HepG2 (cell line): ENCODE measurements around the gene STAP2. TPM values are rescaled to one million over a fixed set of nuclear protein-coding genes. Genes with fewer than 3 reads are reported as not detected.
A peak's percentile ranks its signal among the peaks of the same experiment; 100 is the strongest.

Experiments
- AHDC1 ChIP-seq: sonication (generic); formaldehyde crosslinking; IDR thresholded peaks from 2 replicates; pipeline ENCODE4 v1.5.1; 2020; ENCODE audit warnings: mild to moderate bottlenecking, missing genetic modification reagents, borderline replicate concordance
- AHR ChIP-seq: IDR thresholded peaks from 2 replicates; pipeline ENCODE4 v1.6.1; 2018; ENCODE audit warnings: missing genetic modification reagents, missing compliant biosample characterization
- HMGXB4 ChIP-seq, 2 experiments: sonication (generic) in 1 of 2; formaldehyde crosslinking in 1 of 2; IDR thresholded peaks; 2 replicates each; pipeline versions ENCODE4 v1.4.0 to v1.6.1; 2018 to 2020; ENCODE audit warnings: missing genetic modification reagents in 2 of 2, borderline replicate concordance in 1 of 2, low read depth in 1 of 2, mild to moderate bottlenecking in 1 of 2, missing biosample characterization in 1 of 2
- HNRNPK ChIP-seq: fragments of 200-400 bp; formaldehyde crosslinking; IDR thresholded peaks from 2 replicates; pipeline ENCODE4 v1.6.1; 2018; ENCODE audit warnings: low read length, low read depth, moderate library complexity, mild to moderate bottlenecking; ENCODE audit not compliant: poor library complexity, severe bottlenecking
- MAF1 ChIP-seq: sonication (generic); formaldehyde crosslinking; IDR thresholded peaks from 2 replicates; pipeline ENCODE4 v1.5.0; 2020; ENCODE audit warnings: missing genetic modification reagents, borderline replicate concordance
- MXD4 ChIP-seq: IDR thresholded peaks from 2 replicates; pipeline ENCODE4 v1.6.1; 2016; ENCODE audit warnings: mild to moderate bottlenecking, missing biosample characterization, missing genetic modification reagents
- ZBTB38 ChIP-seq: sonication (generic); formaldehyde crosslinking; IDR thresholded peaks from 2 replicates; pipeline ENCODE4 v1.5.1; 2020; ENCODE audit warnings: mild to moderate bottlenecking, missing genetic modification reagents
- ZNF253 ChIP-seq: sonication (generic); formaldehyde crosslinking; IDR thresholded peaks from 2 replicates; pipeline ENCODE4 v1.8.0; 2022; ENCODE audit warnings: mild to moderate bottlenecking, missing genetic modification reagents, borderline replicate concordance
- polyA plus RNA-seq, 8 experiments: library from polyadenylated mRNA; depleted of rRNA in 3 of 8; stranded (reverse) in 7 of 8; unstranded in 1 of 8; fragments of >200 nt; fragmentation: Illumina TruSeq in 4 of 8; extraction: Trizol in 4 of 8; gene quantifications; 2 replicates each; pipeline versions ENCODE4 v1.2.1 to v1.2.3, GENCODE V29; 2011 to 2016; ENCODE audit warnings: low read depth in 4 of 8, missing spikeins in 1 of 8, mixed read lengths in 1 of 8; ENCODE audit not compliant: insufficient read depth in 1 of 8
- total RNA-seq, 5 experiments: library from RNA; depleted of rRNA; stranded (reverse); fragments of >200 nt; fragmentation: Illumina TruSeq; extraction: Trizol; gene quantifications; 2 replicates each; pipeline ENCODE4 v1.2.3, GENCODE V29; 2016; ENCODE audit warnings: low read depth in 1 of 5

STAP2 gene
- total and polyA plus RNA-seq, 2 of the 13 experiments (the other 11 are each of a cell fraction or from before 2014, with no cell fraction given) = 39.0 to 43.7 TPM

GRCh38 chr19:4328243-4328990, 10.2 kb downstream of the STAP2 start (continued):
- TF ChIP-seq AHDC1 (CRISPR knock-in tag) (no peak), AHR (CRISPR knock-in tag) (no peak), HNRNPK (peak; percentile 49), HMGXB4 (CRISPR knock-in tag; IDR thresholded peaks at IDR 0.05; ENCODE audit: borderline replicate concordance in 1 of 2, low read depth in 1 of 2) (no peak), ZNF253 (CRISPR knock-in tag) (no peak), MXD4 (no peak), MAF1 (CRISPR knock-in tag) (no peak), ZBTB38 (CRISPR knock-in tag) (peak; percentile 51; the same call in 1 of the 2 replicates)
